HG03196 (cell line): ENCODE results near the gene DESI2.

Experiments
- ATAC-seq: cut with Tn5 transposase; IDR thresholded peaks from one replicate; pipeline ENCODE4 v1.9.1; 2021; ENCODE audit not compliant: unreplicated experiment

Gene DESI2

GRCh38 chr1:244652623-244653438, at the start of gene DESI2:
DESI2 (plus strand) TSS chr1:244653126; CDS start chr1:244653314, 188 bp downstream.
- ATAC-seq = peak; percentile 98

GRCh38 chr1:244603498-244603897, 49.4 kb upstream of the DESI2 start:
- no peak for ATAC-seq

- ATAC-seq = no peak
Observed at GRCh38 chr1:244605835-244606370, 47.0 kb upstream of the DESI2 start.

- ATAC-seq = no peak
Observed at GRCh38 chr1:244614113-244614836, 38.7 kb upstream of the DESI2 start.

- ATAC-seq = no peak
Observed at GRCh38 chr1:244614879-244615278, 38.0 kb upstream of the DESI2 start.

GRCh38 chr1:244615301-244615700, 37.6 kb upstream of the DESI2 start:
- no peak for ATAC-seq

- no peak for ATAC-seq
Observed at GRCh38 chr1:244626709-244627108, 26.2 kb upstream of the DESI2 start.

- no peak for ATAC-seq
Observed at GRCh38 chr1:244628789-244629188, 24.1 kb upstream of the DESI2 start.

- ATAC-seq = no peak
Observed at GRCh38 chr1:244633140-244633539, 19.8 kb upstream of the DESI2 start.

- no peak for ATAC-seq
Observed at GRCh38 chr1:244634546-244634945, 18.4 kb upstream of the DESI2 start.

GRCh38 chr1:244636488-244637259, 16.3 kb upstream of the DESI2 start:
- no peak for ATAC-seq

GRCh38 chr1:244639561-244639960, 13.4 kb upstream of the DESI2 start:
- no peak for ATAC-seq

- no peak for ATAC-seq
Observed at GRCh38 chr1:244640917-244641316, 12.0 kb upstream of the DESI2 start.

GRCh38 chr1:244642526-244642925, 10.4 kb upstream of the DESI2 start:
- ATAC-seq = no peak

GRCh38 chr1:244642988-244643387, 9.9 kb upstream of the DESI2 start:
- no peak for ATAC-seq

- ATAC-seq = no peak
Observed at GRCh38 chr1:244645414-244645813, 7.5 kb upstream of the DESI2 start.

- no peak for ATAC-seq
Observed at GRCh38 chr1:244645890-244646289, 7.0 kb upstream of the DESI2 start.

GRCh38 chr1:244647819-244648218, 5.1 kb upstream of the DESI2 start:
- no peak for ATAC-seq

GRCh38 chr1:244651956-244652622, 837 bp upstream of the DESI2 start:
- no peak for ATAC-seq

- no peak for ATAC-seq
Observed at GRCh38 chr1:244653439-244654107, 647 bp downstream of the DESI2 start.
